ENCODE results near the gene ETS1. TPM values are rescaled to one million over a fixed set of nuclear protein-coding genes. Genes with fewer than 3 reads are reported as not detected.

Gene ETS1
- polyA plus RNA-seq, 2 of the 4 experiments (the other 2 are of a cell fraction) = 14.5 to 18.8 TPM

GRCh38 chr11:128506356-128506755, 81.0 kb downstream of the ETS1 start:
- H3K4me3 ChIP-seq = peak overlapping the region; percentile 21; the same call in 1 of the 3 replicates
- peak overlapping the region; percentile 91 for H3K4me2 ChIP-seq
- H3K27ac ChIP-seq = peak overlapping the region; percentile 93 to 97
- TF ChIP-seq EHF (CRISPR knock-in tag; IDR thresholded peaks at IDR 0.05) (no peak), ATOH8 (CRISPR knock-in tag; IDR thresholded peaks at IDR 0.05; ENCODE audit: low read depth) (no peak), MAFK (IDR thresholded peaks at IDR 0.05; ENCODE audit: partially characterized antibody) (no peak), RFX5 (IDR thresholded peaks at IDR 0.05) (no peak), PHF8 (IDR thresholded peaks at IDR 0.05; ENCODE audit: borderline replicate concordance, low read depth) (no peak), NR3C1 (IDR thresholded peaks at IDR 0.05) (no peak), MAZ (IDR thresholded peaks at IDR 0.05; ENCODE audit: borderline replicate concordance, low read depth, low read length) (no peak), ESRRA (IDR thresholded peaks at IDR 0.05; ENCODE audit: borderline replicate concordance, low read length) (no peak), CHD2 (IDR thresholded peaks at IDR 0.05; ENCODE audit: low read length, partially characterized antibody) (no peak), BCL3 (IDR thresholded peaks at IDR 0.05) (no peak), HOXB5 (CRISPR knock-in tag; IDR thresholded peaks at IDR 0.05) (no peak), POLR2AphosphoS2 (conservative IDR thresholded peaks at IDR 0.05; ENCODE audit: low read length) (no peak), KDM5A (IDR thresholded peaks at IDR 0.05) (no peak), ZSCAN20 (CRISPR knock-in tag; IDR thresholded peaks at IDR 0.05) (no peak)
- ATAC-seq (no peak), DNase-seq (ENCODE audit: low read depth in 1 of 2, low spot score in 1 of 2) (no peak), FAIRE-seq (no peak)
- WGBS (ENCODE audit: missing lambda C conversion rate) = 92% methylated on average over 15 of the region's 15 CpGs
- ChIA-PET POLR2A (interaction anchor here (0.6 to 3.7 kb wide), 4 partner anchors 9 to 120 kb away, joined by 3 to 16 read pairs (median 10); no protein-coding TSS in a partner anchor), CTCF (interaction anchor here (1.0 to 1.2 kb wide), 3 partner anchors 9 to 124 kb away, joined by 3 to 4 read pairs (median 3); no protein-coding TSS in a partner anchor)
- H3K9me3 ChIP-seq = no peaks in the 10 kb centered on the region
- peaks cover 91% of the 10 kb centered on the region for H3K4me1 ChIP-seq

GRCh38 chr11:128505449-128506065, 81.8 kb downstream of the ETS1 start:
- FAIRE-seq = no peak
- peaks cover 90% of the 10 kb centered on the region for H3K4me1 ChIP-seq
- H3K27ac ChIP-seq = peak overlapping the region; percentile 93 to 97
- TF ChIP-seq KDM5A (IDR thresholded peaks at IDR 0.05) = no peak
- no peak for TF ChIP-seq KDM1A (IDR thresholded peaks at IDR 0.05; ENCODE audit: low read depth)
- TF ChIP-seq ZSCAN20 (CRISPR knock-in tag; IDR thresholded peaks at IDR 0.05) = no peak
- TF ChIP-seq MAFK (IDR thresholded peaks at IDR 0.05; ENCODE audit: partially characterized antibody) = no peak
- no peak for TF ChIP-seq CTCF (IDR thresholded peaks at IDR 0.05)
- TF ChIP-seq JUN (IDR thresholded peaks at IDR 0.05) = no peak
- TF ChIP-seq NR3C1 (IDR thresholded peaks at IDR 0.05) = no peak
- TF ChIP-seq FOXS1 (CRISPR knock-in tag; IDR thresholded peaks at IDR 0.05) = no peak
- TF ChIP-seq EHMT2 (IDR thresholded peaks at IDR 0.05; ENCODE audit: low read depth) = no peak
- no peak for TF ChIP-seq ZNF302 (CRISPR knock-in tag; IDR thresholded peaks at IDR 0.05)
- TF ChIP-seq ESRRA (IDR thresholded peaks at IDR 0.05; ENCODE audit: borderline replicate concordance, low read length) = no peak
- no peak for TF ChIP-seq CHD4 (IDR thresholded peaks at IDR 0.05; ENCODE audit: borderline replicate concordance)
- no peak for TF ChIP-seq CHD2 (IDR thresholded peaks at IDR 0.05; ENCODE audit: low read length, partially characterized antibody)
- no peak for TF ChIP-seq SMC3 (IDR thresholded peaks at IDR 0.05)
- TF ChIP-seq CBX2 (IDR thresholded peaks at IDR 0.05; ENCODE audit: borderline replicate concordance, low read depth) = no peak
- TF ChIP-seq, protein P1, sequence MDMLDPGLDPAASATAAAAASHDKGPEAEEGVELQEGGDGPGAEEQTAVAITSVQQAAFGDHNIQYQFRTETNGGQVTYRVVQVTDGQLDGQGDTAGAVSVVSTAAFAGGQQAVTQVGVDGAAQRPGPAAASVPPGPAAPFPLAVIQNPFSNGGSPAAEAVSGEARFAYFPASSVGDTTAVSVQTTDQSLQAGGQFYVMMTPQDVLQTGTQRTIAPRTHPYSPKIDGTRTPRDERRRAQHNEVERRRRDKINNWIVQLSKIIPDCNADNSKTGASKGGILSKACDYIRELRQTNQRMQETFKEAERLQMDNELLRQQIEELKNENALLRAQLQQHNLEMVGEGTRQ (IDR thresholded peaks at IDR 0.05) = no peak
- no peak for TF ChIP-seq GATA3 (IDR thresholded peaks at IDR 0.05; ENCODE audit: borderline replicate concordance)
- POLR2A ChIA-PET = interaction anchor here (1.3 to 2.0 kb wide), 2 partner anchors 8 to 13 kb away, joined by 8 to 11 read pairs; no protein-coding TSS in a partner anchor
- H3K4me3 ChIP-seq = no peak overlapping the region
- no peak for DNase-seq (ENCODE audit: low read depth in 1 of 2, low spot score in 1 of 2)
- no peaks in the 10 kb centered on the region for H3K9me3 ChIP-seq
- no peak for ATAC-seq
- no peak overlapping the region for H3K4me2 ChIP-seq
- 97% methylated on average over 9 of the region's 12 CpGs for WGBS (ENCODE audit: missing lambda C conversion rate)
- CTCF ChIA-PET = interaction anchor here (1.0 to 3.3 kb wide), 4 partner anchors 8 to 125 kb away, joined by 3 to 11 read pairs (median 4); no protein-coding TSS in a partner anchor

All from A549 (cell line).